RCC 7860 (cell line): Measurements from ENCODE around the gene PTK6.
"Not testable (repeated sequence)": the region's sequence is repeated elsewhere in the genome, so short reads cannot be mapped to it uniquely, and the experiment has no call there.

ENCODE experiments used
- DNase-seq: peaks from one replicate; pipeline ENCODE4 v3.0.0-alpha.2; 2015; ENCODE audit warnings: low spot score
- FAIRE-seq: peaks from 2 replicates; lab custom pipeline; 2012; peaks lifted over from hg19 to GRCh38; lab: Jason Lieb, UNC

PTK6 gene

DNA sequence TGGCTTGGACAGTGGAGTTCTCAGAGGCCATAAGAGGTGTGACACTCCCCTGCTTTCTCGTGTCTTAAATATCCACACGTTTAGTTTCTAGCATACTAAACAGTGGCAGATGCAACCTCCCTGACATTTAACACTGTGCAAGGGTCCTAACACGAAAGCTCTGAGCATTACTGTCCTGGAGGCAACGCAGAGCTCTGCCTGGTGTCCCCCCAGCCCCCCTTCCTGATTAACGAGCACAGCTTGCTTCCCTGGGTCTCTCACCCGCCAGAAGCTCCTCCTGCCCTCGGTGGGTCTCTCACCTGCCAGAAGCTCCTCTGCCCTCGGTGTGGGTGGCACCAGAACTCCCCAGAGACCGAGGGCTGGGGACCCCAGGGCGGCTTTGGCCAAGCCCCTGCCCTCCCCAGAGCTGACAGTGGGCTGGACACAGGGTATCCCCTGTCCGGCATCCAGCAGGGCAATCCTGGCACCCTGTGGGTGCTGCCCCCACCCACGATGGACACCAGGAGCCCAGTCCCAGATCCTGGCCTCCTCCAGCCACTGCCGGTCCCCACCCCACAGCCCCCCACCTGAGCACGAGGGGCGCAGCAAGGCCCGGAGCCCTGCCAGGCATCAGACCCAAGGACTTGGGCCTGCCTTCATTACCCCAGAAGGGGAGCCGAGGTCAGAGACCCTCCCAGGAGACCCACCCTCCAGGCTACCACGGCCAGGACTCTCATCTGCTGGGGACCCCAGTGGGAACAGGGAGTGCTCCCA lies 52.3 kb downstream of the PTK6 start:
- FAIRE-seq (no peak), DNase-seq (no peak)

DNA sequence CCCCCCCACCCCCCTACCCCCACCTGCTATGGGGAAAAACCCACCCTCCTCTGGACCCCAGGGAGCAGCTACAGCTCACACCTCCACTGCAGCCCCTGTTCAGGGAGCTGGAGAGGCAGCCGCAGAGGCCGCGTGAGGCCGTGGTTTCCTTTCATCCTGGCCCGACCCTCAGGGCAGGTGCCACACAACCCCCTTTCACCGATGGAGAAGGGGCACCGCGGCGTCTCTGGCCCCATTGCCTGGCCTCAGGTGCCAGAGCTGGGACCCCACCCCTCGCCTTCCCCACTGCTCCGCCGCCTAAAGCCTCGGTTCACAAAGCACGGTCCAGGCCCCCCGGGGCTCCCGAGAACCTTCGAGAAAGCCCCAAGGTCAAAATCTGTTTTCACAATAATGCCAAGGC lies 52.9 kb downstream of the PTK6 start:
- DNase-seq = no peak
- FAIRE-seq = no peak

DNA sequence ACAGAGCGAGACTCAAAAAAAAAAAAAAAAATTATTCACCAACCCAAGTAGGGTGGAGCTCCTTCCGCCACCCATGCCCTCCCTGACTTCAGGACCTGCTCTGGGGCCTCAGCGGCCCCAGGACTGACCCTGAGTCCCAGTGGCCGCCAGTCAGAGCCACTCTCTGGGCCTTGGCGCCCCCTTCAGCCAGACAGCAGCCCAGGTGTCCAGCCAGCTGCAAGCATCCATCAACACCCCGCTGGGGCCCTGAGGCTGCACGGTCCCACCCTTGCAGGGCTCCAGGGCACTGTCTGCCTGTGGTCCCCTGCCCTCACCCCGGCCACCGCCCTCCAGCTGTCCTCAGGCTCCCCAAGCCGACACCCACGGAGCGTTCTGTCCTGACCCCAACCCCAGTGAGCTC lies 53.3 kb downstream of the PTK6 start:
- FAIRE-seq = no peak

DNA sequence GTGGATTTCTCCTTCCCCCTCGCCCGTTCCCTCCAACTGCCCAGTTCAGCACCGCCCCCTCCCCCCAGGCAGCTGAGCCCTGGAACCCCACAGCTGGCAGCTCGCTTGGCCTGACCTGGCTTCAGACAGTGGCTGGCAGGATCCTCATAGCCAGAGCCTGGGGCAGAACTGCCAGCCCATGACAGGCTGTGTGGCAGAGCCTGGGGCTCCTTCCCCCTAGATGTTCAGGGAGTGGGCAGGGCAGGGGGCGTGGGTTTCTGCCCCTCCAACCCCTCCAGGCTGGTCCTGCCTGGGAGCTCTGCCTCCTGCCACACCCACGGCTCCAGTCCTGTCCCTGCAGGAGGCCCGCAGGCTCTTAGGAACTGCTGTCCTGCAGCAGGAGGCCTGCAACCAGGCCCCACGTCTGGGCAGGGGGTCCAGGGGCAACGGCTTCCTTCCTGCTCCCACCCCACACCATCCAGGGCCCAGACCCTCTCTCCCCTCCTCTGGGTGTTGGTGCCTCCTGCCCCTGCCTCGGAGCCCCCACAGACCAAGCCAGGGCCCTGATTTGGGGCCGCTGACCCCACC lies 55.1 kb downstream of the PTK6 start:
- FAIRE-seq (no peak), DNase-seq (no peak)

More for the DNA sequence above, 53.3 kb downstream of the PTK6 start:
- DNase-seq = peak; percentile 14

DNA sequence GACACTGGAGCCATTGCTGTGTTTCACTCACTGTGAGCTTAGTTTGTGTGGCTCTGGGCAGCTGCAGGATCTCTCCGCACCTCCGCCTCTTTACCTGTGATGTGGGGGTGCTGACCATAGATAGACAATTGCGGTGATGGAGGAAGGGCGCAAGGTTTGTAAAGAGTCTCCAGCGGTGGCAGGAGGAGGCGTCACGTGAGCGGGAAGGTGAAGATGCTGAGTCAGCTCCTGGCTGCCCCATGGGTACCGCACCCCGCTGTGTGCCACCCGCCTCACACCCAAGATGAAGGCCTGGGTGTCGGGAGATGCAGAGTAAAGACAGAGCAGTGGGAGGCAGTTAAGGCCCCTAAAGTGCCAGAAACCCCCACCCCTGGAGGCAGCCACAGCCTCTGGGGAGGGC lies 55.7 kb downstream of the PTK6 start:
- DNase-seq (no peak), FAIRE-seq (no peak)

DNA sequence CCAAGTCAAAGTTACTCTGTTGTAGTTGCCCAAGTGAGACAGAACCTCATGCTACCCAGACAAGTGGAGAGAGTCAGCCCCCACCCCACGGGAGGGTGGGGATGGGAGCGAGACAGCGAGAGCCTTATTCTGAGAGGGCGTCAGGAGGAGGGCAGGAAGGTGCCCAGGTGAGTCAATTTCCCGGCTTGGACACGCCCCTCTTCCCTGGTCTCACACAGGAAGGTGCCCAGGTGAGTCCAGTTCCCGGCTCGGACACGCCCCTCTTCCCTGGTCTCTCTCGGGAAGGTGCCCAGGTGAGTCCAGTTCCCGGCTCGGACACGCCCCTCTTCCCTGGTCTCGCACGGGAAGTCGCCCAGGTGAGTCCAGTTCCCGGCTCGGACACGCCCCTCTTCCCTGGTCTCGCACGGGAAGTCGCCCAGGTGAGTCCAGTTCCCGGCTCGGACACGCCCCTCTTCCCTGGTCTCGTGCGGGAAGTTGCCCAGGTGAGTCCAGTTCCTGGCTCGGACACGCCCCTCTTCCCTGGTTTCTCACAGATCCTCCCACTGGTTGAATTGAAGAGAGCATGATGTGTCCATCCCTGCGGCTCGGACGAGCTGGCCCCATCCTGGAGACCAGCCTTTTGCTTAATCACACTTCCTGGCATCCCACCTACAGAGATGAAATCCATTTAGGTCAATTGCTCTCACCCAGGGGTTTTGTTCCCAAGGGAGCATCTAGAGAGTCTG lies 57.3 kb downstream of the PTK6 start:
- not testable (repeated sequence) for DNase-seq

DNA sequence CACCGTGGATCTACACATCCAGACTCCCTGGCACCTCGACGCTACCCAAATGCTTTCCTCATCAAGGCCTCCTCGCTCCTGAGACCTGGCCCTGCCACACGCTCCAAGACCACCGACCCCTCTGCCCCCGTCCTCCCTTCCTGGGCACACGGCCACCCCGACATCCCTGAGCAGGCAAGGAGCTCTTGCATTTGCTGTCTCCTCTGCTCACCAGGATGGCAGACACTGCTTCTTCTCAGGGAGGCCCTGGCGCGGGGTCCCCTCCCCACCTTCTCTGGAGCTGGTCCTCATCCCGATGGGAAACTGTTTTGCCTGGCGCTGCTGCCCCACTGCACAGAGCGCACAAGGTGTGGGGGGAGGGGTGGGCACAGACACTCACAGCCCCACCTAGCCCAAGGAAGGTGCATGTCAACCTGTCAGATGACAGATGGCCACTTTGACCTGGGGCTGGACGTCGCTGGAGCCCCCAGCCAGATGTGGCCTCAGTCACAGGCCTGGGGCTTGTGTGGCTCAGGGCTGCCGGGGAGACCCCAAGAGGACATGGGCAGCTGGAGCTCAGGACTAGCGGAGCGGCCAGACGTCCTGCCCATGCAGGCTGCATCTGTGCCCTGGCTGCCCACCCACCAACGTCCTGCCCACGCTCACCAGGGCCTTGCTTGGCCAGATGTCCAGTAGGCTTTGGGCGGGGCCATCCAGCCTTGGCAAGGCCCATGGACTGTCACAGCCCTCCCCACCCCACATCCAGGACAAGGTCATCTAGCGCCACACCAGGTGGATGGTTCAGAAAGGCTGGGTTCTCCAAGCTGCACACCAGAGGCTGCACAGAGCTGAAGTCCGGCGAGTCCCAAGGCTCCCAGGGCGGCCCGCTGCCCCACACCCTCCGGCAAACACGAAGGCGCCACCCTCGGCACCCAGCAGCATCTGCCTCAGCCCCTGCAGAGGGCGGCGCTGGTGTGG lies 58.6 kb downstream of the PTK6 start:
- DNase-seq = no peak
- FAIRE-seq = no peak

More for the DNA sequence above, 57.3 kb downstream of the PTK6 start:
- FAIRE-seq = not testable (repeated sequence)
